Epithelial cell of esophagus (primary cell): Measurements from ENCODE around the gene ITGA5.

Source experiments
- DNase-seq: peaks from one replicate; pipeline ENCODE4 v3.0.0; 2010; ENCODE audit warnings: low read depth
- H3K4me3 ChIP-seq: 2 replicates; pipeline ENCODE4 v1.5.1; 2011; ENCODE audit warnings: mild to moderate bottlenecking, low read length, control low read depth
- TF ChIP-seq, protein P1 (sequence below): IDR thresholded peaks from 2 replicates; pipeline ENCODE4 v1.5.1; 2011; ENCODE audit warnings: low read depth, mild to moderate bottlenecking, low read length, control low read depth, inconsistent platforms; ENCODE audit not compliant: insufficient read depth; ENCODE audit errors: missing control alignments

ITGA5 gene

DNA sequence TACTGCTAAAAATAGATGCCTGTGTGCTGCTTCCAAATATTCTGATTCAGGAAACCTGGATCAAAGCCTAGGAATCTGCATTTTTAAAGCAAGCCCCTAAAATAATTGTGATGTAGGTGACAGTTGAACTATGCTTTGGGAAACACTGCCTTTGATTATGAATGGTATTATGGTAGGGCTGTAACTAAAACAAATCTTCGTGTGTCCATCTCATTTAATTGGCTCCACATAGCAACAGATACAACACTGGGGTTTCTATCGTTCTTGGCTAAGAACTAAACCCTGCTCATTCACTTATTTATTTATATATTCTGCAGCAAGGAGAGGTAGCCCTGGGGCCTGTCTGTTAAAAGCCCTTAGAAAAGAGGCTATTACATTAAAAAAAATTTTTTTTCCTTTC, 23.0 kb upstream of the ITGA5 start:
- no peak overlapping the region for H3K4me3 ChIP-seq
- TF ChIP-seq, protein P1, sequence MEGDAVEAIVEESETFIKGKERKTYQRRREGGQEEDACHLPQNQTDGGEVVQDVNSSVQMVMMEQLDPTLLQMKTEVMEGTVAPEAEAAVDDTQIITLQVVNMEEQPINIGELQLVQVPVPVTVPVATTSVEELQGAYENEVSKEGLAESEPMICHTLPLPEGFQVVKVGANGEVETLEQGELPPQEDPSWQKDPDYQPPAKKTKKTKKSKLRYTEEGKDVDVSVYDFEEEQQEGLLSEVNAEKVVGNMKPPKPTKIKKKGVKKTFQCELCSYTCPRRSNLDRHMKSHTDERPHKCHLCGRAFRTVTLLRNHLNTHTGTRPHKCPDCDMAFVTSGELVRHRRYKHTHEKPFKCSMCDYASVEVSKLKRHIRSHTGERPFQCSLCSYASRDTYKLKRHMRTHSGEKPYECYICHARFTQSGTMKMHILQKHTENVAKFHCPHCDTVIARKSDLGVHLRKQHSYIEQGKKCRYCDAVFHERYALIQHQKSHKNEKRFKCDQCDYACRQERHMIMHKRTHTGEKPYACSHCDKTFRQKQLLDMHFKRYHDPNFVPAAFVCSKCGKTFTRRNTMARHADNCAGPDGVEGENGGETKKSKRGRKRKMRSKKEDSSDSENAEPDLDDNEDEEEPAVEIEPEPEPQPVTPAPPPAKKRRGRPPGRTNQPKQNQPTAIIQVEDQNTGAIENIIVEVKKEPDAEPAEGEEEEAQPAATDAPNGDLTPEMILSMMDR = no peak
- no peak for DNase-seq

DNA sequence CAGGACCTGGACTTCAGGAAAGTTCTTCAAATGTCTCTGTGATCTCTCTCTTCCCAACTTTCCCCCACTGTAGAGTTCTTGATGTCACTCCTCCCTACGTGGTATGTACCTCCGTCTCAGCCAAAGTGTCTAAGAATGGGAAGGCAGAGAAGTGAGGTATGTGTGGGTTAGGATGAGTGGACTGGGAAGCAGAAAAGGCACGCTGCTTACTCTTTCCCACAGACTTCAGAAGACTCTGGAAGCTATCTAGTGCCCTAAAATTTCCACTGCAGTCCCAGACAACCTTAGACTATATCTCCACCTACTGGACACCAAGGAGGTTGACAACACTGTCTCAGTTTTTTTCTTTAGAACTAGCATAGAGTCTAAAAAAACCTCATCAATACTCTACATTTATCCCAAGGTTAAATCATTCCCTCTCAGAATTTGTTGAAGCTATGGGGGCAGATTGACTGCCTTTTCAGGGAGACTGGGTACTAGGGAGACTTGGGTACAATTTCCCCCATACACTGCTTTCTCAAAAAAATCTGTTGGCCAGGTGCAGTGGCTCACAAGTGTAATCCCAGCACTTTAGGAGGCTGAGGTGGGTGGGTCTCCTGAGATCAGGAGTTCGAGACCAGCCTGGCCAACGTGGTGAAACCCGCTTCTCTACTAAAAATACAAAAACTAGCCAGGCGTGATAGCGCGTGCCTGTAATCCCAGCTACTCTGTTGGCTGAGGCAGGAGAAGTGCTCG, 20.6 kb upstream of the ITGA5 start:
- H3K4me3 ChIP-seq = no peak overlapping the region
- DNase-seq = peak; percentile 67
- TF ChIP-seq, protein P1 = peak; percentile 82

DNA sequence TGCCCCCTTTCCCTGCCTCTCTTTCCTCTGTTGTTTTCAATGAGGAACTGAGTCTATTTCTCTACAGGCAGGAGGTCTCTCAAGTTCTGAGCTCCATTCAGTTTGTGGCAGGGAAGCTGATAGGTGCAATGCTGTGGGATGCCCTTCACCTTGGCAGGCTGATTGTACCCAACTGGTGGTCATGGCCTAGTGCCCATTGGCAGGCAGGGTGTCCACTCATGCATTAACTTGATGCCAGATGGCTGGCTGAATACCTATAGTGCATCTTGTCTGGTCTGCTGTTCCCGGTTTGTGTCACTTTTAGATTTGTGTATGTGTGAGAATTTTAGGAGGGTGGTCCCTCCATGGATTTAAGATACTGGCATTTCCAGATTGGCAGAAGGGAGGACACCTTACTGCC, 20.0 kb upstream of the ITGA5 start:
- TF ChIP-seq, protein P1 = no peak
- no peak for DNase-seq
- no peak overlapping the region for H3K4me3 ChIP-seq

DNA sequence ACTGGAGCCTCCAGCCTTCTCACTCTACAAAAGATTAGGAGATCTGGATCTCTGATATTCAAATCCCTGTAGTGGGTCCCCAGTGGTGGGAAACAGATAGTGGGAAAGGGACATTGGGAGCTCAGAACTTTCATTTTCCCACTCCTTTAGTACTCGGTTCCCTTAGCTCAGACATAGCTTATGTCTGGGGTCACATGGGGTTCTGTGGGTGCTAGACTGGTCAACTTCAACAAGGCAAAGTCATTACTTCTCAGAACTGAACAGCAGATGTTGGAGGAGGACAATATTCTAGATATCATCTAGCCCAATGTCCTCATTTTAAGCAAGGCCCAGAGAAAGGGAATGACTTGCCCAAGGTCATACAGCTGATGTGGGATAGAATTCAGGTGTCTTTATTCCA, 19.5 kb upstream of the ITGA5 start:
- H3K4me3 ChIP-seq = no peak overlapping the region
- no peak for DNase-seq
- TF ChIP-seq, protein P1 = no peak

DNA sequence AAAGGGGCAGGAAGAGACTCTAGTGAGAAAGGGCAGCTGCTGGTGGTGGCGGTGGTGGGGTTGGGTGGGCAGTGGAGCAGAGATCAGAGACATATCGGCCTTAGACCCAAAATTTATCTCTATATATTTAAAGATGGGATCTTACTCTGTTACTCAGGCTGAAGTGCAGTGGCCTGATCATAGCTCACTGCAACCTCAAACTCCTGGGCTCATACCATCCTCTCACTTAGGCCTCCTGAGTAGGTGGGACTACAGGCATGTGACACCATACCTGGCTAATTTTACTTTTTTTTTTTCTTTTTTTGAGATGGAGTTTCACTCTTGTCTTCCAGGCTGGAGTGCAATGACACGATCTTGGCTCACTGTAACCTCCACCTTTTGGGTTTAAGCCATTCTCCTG, 18.6 kb upstream of the ITGA5 start:
- no peak for DNase-seq
- H3K4me3 ChIP-seq = no peak overlapping the region
- TF ChIP-seq, protein P1 = no peak

DNA sequence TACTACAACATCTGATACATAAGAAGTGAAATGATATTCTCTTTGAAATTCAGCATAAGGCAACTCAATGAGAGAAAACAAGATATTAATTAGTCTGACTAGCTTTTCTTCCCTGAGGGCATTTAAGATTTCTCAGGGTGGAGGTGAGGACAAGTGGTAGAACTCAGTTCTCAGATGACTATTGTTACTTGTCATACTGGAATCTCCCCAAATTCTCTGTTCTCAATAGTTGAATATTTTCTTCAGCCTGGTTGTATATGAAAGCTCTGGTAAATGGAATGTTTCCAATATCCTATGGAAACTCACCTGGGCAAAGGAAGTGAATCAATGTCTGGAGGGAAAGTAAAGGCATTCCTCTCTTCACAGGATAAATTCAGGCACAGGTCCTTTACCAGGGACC, 18.2 kb upstream of the ITGA5 start:
- H3K4me3 ChIP-seq = no peak overlapping the region
- TF ChIP-seq, protein P1 = no peak
- peak; percentile 83 for DNase-seq

DNA sequence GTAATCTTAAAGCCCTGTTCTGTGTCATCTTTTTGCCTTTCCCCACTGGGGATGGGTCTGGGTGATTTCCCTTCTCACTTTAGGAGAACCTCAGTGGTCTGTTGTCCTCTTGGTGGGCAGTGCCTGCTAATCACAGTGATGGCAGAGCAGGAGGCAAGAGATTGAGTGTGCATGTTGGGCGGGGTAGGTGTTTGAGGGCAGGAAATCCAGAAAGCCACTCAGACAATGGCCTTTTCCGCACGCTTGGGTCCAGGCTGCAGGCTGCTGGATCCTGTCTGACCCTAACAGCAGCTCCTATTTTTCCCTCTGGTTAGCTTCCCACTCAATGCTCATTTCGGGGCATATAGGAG, 13.7 kb upstream of the ITGA5 start:
- no peak for DNase-seq
- TF ChIP-seq, protein P1 = no peak
- H3K4me3 ChIP-seq = no peak overlapping the region
